HepG2 (cell line): ENCODE results near the gene MRPL20. TPM values are rescaled to one million over a fixed set of nuclear protein-coding genes. Genes with fewer than 3 reads are reported as not detected.
A peak's percentile ranks its signal among the peaks of the same experiment; 100 is the strongest.

Experiments
- E2F1 ChIP-seq: sonication (generic); formaldehyde crosslinking; IDR thresholded peaks from 2 replicates; pipeline ENCODE4 v1.5.0; 2020; ENCODE audit warnings: missing genetic modification reagents
- NAIF1 ChIP-seq: sonication (generic); formaldehyde crosslinking; IDR thresholded peaks from 2 replicates; pipeline ENCODE4 v1.5.0; 2020; ENCODE audit warnings: mild to moderate bottlenecking, missing genetic modification reagents, borderline replicate concordance
- NFATC3 ChIP-seq: sonication (generic); formaldehyde crosslinking; IDR thresholded peaks from 2 replicates; pipeline ENCODE4 v1.5.1; 2020; ENCODE audit warnings: mild to moderate bottlenecking, missing genetic modification reagents
- NR1H2 ChIP-seq: sonication (generic); formaldehyde crosslinking; IDR thresholded peaks from 2 replicates; pipeline ENCODE4 v1.8.1; 2022; ENCODE audit warnings: low read depth, missing genetic modification reagents, borderline replicate concordance
- PHB2 ChIP-seq: fragments of 450-650 bp; IDR thresholded peaks from 2 replicates; pipeline ENCODE4 v1.6.1; 2018; ENCODE audit not compliant: partially characterized antibody
- RFX1 ChIP-seq: fragments of 450-650 bp; IDR thresholded peaks from 2 replicates; pipeline ENCODE4 v1.6.1; 2017
- SNAI1 ChIP-seq: sonication (generic); formaldehyde crosslinking; IDR thresholded peaks from 2 replicates; pipeline ENCODE4 v1.5.0; 2020; ENCODE audit warnings: mild to moderate bottlenecking, missing genetic modification reagents, borderline replicate concordance
- ZKSCAN8 ChIP-seq: IDR thresholded peaks from 2 replicates; pipeline ENCODE4 v1.6.1; 2016; ENCODE audit warnings: borderline replicate concordance, missing genetic modification reagents, missing compliant biosample characterization
- ZNF142 ChIP-seq: sonication (generic); formaldehyde crosslinking; IDR thresholded peaks from 2 replicates; pipeline ENCODE4 v1.4.0; 2020; ENCODE audit warnings: missing genetic modification reagents
- ZNF251 ChIP-seq: sonication (generic); formaldehyde crosslinking; IDR thresholded peaks from 2 replicates; pipeline ENCODE4 v1.9.0; 2021; ENCODE audit warnings: mild to moderate bottlenecking, missing genetic modification reagents
- ZNF572 ChIP-seq: sonication (generic); formaldehyde crosslinking; IDR thresholded peaks from 2 replicates; pipeline ENCODE4 v1.5.1; 2020; ENCODE audit warnings: mild to moderate bottlenecking, missing genetic modification reagents
- ZNF790 ChIP-seq: sonication (generic); formaldehyde crosslinking; IDR thresholded peaks from 2 replicates; pipeline ENCODE4 v1.8.0; 2022; ENCODE audit warnings: missing genetic modification reagents, mild to moderate bottlenecking, borderline replicate concordance
- ZNF841 ChIP-seq: sonication (generic); formaldehyde crosslinking; IDR thresholded peaks from 2 replicates; pipeline ENCODE4 v1.8.1; 2023; ENCODE audit warnings: missing genetic modification reagents, borderline replicate concordance
- ZSCAN12 ChIP-seq: sonication (generic); formaldehyde crosslinking; IDR thresholded peaks from 2 replicates; pipeline ENCODE4 v1.9.0; 2021; ENCODE audit warnings: mild to moderate bottlenecking, missing genetic modification reagents
- polyA plus RNA-seq, 8 experiments: library from polyadenylated mRNA; depleted of rRNA in 3 of 8; stranded (reverse) in 7 of 8; unstranded in 1 of 8; fragments of >200 nt; fragmentation: Illumina TruSeq in 4 of 8; extraction: Trizol in 4 of 8; gene quantifications; 2 replicates each; pipeline versions ENCODE4 v1.2.1 to v1.2.3, GENCODE V29; 2011 to 2016; ENCODE audit warnings: low read depth in 4 of 8, missing spikeins in 1 of 8, mixed read lengths in 1 of 8; ENCODE audit not compliant: insufficient read depth in 1 of 8
- total RNA-seq, 5 experiments: library from RNA; depleted of rRNA; stranded (reverse); fragments of >200 nt; fragmentation: Illumina TruSeq; extraction: Trizol; gene quantifications; 2 replicates each; pipeline ENCODE4 v1.2.3, GENCODE V29; 2016; ENCODE audit warnings: low read depth in 1 of 5
- TF ChIP-seq, protein P1 (sequence below): sonication (generic); formaldehyde crosslinking; IDR thresholded peaks from 2 replicates; pipeline ENCODE4 v1.9.0; 2022; ENCODE audit warnings: low read depth, missing genetic modification reagents
- TF ChIP-seq, protein P2 (sequence below): sonication (generic); formaldehyde crosslinking; IDR thresholded peaks from 2 replicates; pipeline ENCODE4 v1.8.1; 2023; ENCODE audit warnings: mild to moderate bottlenecking, inconsistent platforms, moderate library complexity, missing genetic modification reagents, borderline replicate concordance
- TF ChIP-seq, protein P3 (sequence below): sonication (generic); formaldehyde crosslinking; IDR thresholded peaks from 2 replicates; pipeline ENCODE4 v1.8.0; 2022; ENCODE audit warnings: missing genetic modification reagents, mild to moderate bottlenecking, borderline replicate concordance

The MRPL20 gene
- total and polyA plus RNA-seq, 2 of the 13 experiments (the other 11 are each of a cell fraction or from before 2014, with no cell fraction given), result 59.2 to 127 TPM

- TF ChIP-seq, protein P1, sequence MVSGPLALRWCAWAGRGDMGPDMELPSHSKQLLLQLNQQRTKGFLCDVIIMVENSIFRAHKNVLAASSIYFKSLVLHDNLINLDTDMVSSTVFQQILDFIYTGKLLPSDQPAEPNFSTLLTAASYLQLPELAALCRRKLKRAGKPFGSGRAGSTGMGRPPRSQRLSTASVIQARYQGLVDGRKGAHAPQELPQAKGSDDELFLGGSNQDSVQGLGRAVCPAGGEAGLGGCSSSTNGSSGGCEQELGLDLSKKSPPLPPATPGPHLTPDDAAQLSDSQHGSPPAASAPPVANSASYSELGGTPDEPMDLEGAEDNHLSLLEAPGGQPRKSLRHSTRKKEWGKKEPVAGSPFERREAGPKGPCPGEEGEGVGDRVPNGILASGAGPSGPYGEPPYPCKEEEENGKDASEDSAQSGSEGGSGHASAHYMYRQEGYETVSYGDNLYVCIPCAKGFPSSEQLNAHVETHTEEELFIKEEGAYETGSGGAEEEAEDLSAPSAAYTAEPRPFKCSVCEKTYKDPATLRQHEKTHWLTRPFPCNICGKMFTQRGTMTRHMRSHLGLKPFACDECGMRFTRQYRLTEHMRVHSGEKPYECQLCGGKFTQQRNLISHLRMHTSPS (CRISPR knock-in tag), result no peak; the same call in 1 of the 2 replicates
- TF ChIP-seq E2F1 (no peak), RFX1 (no peak), ZSCAN12 (CRISPR knock-in tag) (no peak), NFATC3 (CRISPR knock-in tag) (no peak), SNAI1 (CRISPR knock-in tag) (0 out of 2 replicates have a peak, but pooled peaks have one; percentile 25), ZNF142 (CRISPR knock-in tag) (no peak), NAIF1 (CRISPR knock-in tag) (0 out of 2 replicates have a peak, but pooled peaks have one; percentile 18), ZNF790 (no peak), ZKSCAN8 (no peak; the same call in 1 of the 2 replicates), ZNF572 (CRISPR knock-in tag) (peak; percentile 85; the same call in 1 of the 2 replicates), PHB2 (no peak), ZNF251 (no peak), NR1H2 (no peak; the same call in 1 of the 2 replicates), ZNF841 (CRISPR knock-in tag) (no peak)
- TF ChIP-seq, protein P2, sequence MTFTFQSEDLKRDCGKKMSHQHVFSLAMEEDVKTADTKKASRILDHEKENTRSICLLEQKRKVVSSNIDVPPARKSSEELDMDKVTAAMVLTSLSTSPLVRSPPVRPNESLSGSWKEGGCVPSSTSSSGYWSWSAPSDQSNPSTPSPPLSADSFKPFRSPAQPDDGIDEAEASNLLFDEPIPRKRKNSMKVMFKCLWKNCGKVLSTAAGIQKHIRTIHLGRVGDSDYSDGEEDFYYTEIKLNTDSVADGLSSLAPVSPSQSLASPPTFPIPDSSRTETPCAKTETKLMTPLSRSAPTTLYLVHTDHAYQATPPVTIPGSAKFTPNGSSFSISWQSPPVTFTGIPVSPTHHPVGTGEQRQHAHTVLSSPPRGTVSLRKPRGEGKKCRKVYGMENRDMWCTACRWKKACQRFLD, result 0 out of 2 replicates have a peak, but pooled peaks have one; percentile 37
- TF ChIP-seq, protein P3, sequence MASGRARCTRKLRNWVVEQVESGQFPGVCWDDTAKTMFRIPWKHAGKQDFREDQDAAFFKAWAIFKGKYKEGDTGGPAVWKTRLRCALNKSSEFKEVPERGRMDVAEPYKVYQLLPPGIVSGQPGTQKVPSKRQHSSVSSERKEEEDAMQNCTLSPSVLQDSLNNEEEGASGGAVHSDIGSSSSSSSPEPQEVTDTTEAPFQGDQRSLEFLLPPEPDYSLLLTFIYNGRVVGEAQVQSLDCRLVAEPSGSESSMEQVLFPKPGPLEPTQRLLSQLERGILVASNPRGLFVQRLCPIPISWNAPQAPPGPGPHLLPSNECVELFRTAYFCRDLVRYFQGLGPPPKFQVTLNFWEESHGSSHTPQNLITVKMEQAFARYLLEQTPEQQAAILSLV (CRISPR knock-in tag), result no peak
Observed at GRCh38 chr1:1430114-1430982, 23.3 kb upstream of the MRPL20 start (continued).
